Neural cell (in vitro differentiated cells): ENCODE data around the gene IPMK. TPM values are rescaled to one million over a fixed set of nuclear protein-coding genes. Genes with fewer than 3 reads are reported as not detected.

Source experiments
- H2AFZ ChIP-seq: fragments of 200-600, 300-800 bp; sonication (generic), shearing (Covaris generic); 2 replicates; pipeline ENCODE4 v1.6.0; 2014; ENCODE audit warnings: low read depth, mild to moderate bottlenecking, antibody characterized with exemption, low read length, moderate library complexity
- H3F3A ChIP-seq: fragments of 200-600 bp; shearing (Covaris generic); 2 replicates; pipeline ENCODE4 v1.6.1; 2016; ENCODE audit warnings: mild to moderate bottlenecking, moderate library complexity, mixed read lengths, antibody characterized with exemption, low read length; ENCODE audit not compliant: insufficient read depth, poor library complexity, severe bottlenecking
- H3K27ac ChIP-seq: fragments of 200-600, 300-800 bp; sonication (generic), shearing (Covaris generic); 2 replicates; pipeline ENCODE4 v1.5.1; 2014; ENCODE audit warnings: mild to moderate bottlenecking, low read length, moderate library complexity
- H3K27me3 ChIP-seq: fragments of 300-800, 200-600 bp; sonication (generic), shearing (Covaris generic); 2 replicates; pipeline ENCODE4 v1.6.0; 2014; ENCODE audit warnings: mild to moderate bottlenecking, low read depth, low read length, moderate library complexity; ENCODE audit not compliant: insufficient read depth
- H3K36me3 ChIP-seq: fragments of 300-800, 200-600 bp; sonication (generic), shearing (Covaris generic); 2 replicates; pipeline ENCODE4 v1.5.1; 2014; ENCODE audit warnings: mild to moderate bottlenecking, antibody characterized with exemption, low read length, moderate library complexity; ENCODE audit not compliant: insufficient read depth
- H3K4me2 ChIP-seq: fragments of 300-800, 200-600 bp; sonication (generic), shearing (Covaris generic); 2 replicates; pipeline ENCODE4 v1.6.0; 2014; ENCODE audit warnings: mild to moderate bottlenecking, low read length
- H3K4me3 ChIP-seq: fragments of 300-800, 200-600 bp; sonication (generic), shearing (Covaris generic); 2 replicates; pipeline ENCODE4 v1.5.1; 2014; ENCODE audit warnings: mild to moderate bottlenecking, low read length, moderate library complexity
- H3K79me2 ChIP-seq: fragments of 200-600 bp; shearing (Covaris generic); replicated peaks from 2 replicates; pipeline ENCODE4 v1.6.0; 2014; ENCODE audit warnings: mild to moderate bottlenecking, low read length, moderate library complexity; ENCODE audit not compliant: insufficient read depth
- H3K9ac ChIP-seq: fragments of 300-800, 200-600 bp; sonication (generic), shearing (Covaris generic); 2 replicates; pipeline ENCODE4 v1.6.1; 2016; ENCODE audit warnings: mild to moderate bottlenecking, low read length, mixed read lengths
- H3K9me2 ChIP-seq: fragments of 200-600 bp; shearing (Covaris generic); 2 replicates; pipeline ENCODE4 v1.6.1; 2016; ENCODE audit warnings: mild to moderate bottlenecking, low read length, mixed read lengths; ENCODE audit not compliant: insufficient read depth
- H3K9me3 ChIP-seq: fragments of 200-600, 300-800 bp; sonication (generic), shearing (Covaris generic); 2 replicates; pipeline ENCODE4 v1.6.1; 2016; ENCODE audit warnings: mild to moderate bottlenecking, mixed run types, low read length, moderate library complexity, mixed read lengths
- H4K20me1 ChIP-seq: fragments of 200-600 bp; shearing (Covaris generic); 2 replicates; pipeline ENCODE4 v1.6.1; 2016; ENCODE audit warnings: mild to moderate bottlenecking, mixed run types; ENCODE audit not compliant: insufficient read depth
- CTCF ChIP-seq: fragments of 450-650 bp; IDR thresholded peaks from 2 replicates; pipeline ENCODE4 v1.5.1; 2014; ENCODE audit warnings: antibody characterized with exemption, mild to moderate bottlenecking, moderate library complexity; ENCODE audit not compliant: poor library complexity, severe bottlenecking
- EP300 ChIP-seq: fragments of 450-650 bp; conservative IDR thresholded peaks from 2 replicates; pipeline ENCODE4 v1.6.1; 2014; ENCODE audit warnings: antibody characterized with exemption, mild to moderate bottlenecking, moderate library complexity; ENCODE audit not compliant: poor library complexity, severe bottlenecking
- EZH2 ChIP-seq: fragments of 200-600, 300-800 bp; shearing (Covaris generic), sonication (generic); IDR thresholded peaks from 2 replicates; pipeline ENCODE4 v1.6.1; 2014; ENCODE audit warnings: antibody characterized with exemption, low read length, borderline replicate concordance, mild to moderate bottlenecking; ENCODE audit not compliant: insufficient read depth, poor library complexity, severe bottlenecking
- MXI1 ChIP-seq: fragments of 450-650 bp; conservative IDR thresholded peaks from 2 replicates; pipeline ENCODE4 v1.6.1; 2014; ENCODE audit warnings: antibody characterized with exemption, mild to moderate bottlenecking; ENCODE audit not compliant: poor library complexity, severe bottlenecking
- POLR2AphosphoS5 ChIP-seq: IDR thresholded peaks from 2 replicates; pipeline ENCODE4 v1.6.1; 2012
- RAD21 ChIP-seq: fragments of 450-650 bp; conservative IDR thresholded peaks from 2 replicates; pipeline ENCODE4 v1.6.1; 2014; ENCODE audit warnings: antibody characterized with exemption, mild to moderate bottlenecking, moderate library complexity
- SMC3 ChIP-seq: fragments of 450-650 bp; conservative IDR thresholded peaks from 2 replicates; pipeline ENCODE4 v1.6.1; 2014; ENCODE audit warnings: antibody characterized with exemption, mild to moderate bottlenecking, moderate library complexity; ENCODE audit not compliant: poor library complexity
- TAF1 ChIP-seq: IDR thresholded peaks from 2 replicates; pipeline ENCODE4 v1.6.1; 2012; ENCODE audit warnings: low read depth
- polyA minus RNA-seq: library from RNA; depleted of rRNA, polyadenylated mRNA; stranded (reverse); fragments of >200 nt; gene quantifications from 2 replicates; pipeline ENCODE4 v1.2.3, GENCODE V29; 2014
- polyA plus RNA-seq: library from polyadenylated mRNA; depleted of rRNA; stranded (reverse); fragments of >200 nt; gene quantifications from 2 replicates; pipeline ENCODE4 v1.2.3, GENCODE V29; 2014
- TF ChIP-seq, protein P1 (sequence below): IDR thresholded peaks from 2 replicates; pipeline ENCODE4 v1.6.1; 2012; ENCODE audit warnings: borderline replicate concordance

IPMK gene
- 11.4 and 11.7 TPM in 2 replicates for polyA plus RNA-seq
- 37.0 and 39.5 TPM in 2 replicates for polyA minus RNA-seq

DNA sequence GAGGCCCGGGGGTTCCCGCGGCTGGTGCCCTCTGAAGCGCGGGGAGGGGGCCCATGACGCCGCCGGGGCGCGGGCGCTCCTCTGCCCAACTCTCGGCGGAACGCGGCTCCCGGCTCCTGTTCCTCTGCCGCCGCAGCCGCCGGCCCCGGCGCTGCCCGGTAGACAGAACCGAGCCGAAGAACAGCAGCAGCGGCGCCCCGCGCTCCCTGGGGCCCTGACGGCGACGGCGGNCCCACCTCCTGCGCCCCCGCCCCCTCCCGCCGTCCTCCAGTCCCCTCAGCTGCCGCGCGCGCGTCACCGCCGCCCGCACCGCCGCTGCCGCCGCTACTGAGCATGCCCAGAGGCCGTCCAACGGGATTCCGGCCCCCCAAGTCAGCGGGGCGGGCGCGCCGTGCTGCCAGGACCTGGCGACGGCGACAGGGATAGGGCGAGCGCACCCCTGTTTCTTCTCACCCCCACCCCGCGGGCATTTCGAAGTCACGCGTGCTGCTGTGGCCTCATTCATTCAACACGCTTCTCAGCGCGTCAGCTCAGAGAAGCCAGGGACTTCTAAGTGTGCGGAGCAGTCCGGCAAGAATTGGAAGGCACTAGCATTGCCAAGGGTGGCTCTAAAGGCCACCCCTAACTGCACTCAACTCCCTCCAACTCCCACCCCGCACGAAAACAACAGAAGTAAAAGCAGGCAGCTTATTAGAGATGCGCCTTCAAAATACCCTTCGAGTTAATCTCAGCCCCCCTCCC, at the start of gene IPMK:
Gene IPMK, minus strand, starts transcription at position 182 of the 741 bp plus-strand sequence. CDS start 283 bp downstream, outside the sequence.
- Histone ChIP-seq H3K9me2 (no peaks in the 10 kb centered on the region), H3K79me2 (peaks cover 46% of the 10 kb centered on the region), H3K27me3 (no peaks in the 10 kb centered on the region), H3K4me2 (peak within 1 kb of the TSS; percentile 84), H2AFZ (peak within 1 kb of the TSS; percentile 73), H3K4me3 (peak within 1 kb of the TSS; percentile 90), H4K20me1 (no peaks in the 10 kb centered on the region), H3K36me3 (no peaks in the 10 kb centered on the region), H3K9me3 (no peaks in the 10 kb centered on the region), H3K27ac (peak within 1 kb of the TSS; percentile 64), H3K9ac (peak within 1 kb of the TSS; percentile 80), H3F3A (no peaks in the 10 kb centered on the region)
- TF ChIP-seq, protein P1, sequence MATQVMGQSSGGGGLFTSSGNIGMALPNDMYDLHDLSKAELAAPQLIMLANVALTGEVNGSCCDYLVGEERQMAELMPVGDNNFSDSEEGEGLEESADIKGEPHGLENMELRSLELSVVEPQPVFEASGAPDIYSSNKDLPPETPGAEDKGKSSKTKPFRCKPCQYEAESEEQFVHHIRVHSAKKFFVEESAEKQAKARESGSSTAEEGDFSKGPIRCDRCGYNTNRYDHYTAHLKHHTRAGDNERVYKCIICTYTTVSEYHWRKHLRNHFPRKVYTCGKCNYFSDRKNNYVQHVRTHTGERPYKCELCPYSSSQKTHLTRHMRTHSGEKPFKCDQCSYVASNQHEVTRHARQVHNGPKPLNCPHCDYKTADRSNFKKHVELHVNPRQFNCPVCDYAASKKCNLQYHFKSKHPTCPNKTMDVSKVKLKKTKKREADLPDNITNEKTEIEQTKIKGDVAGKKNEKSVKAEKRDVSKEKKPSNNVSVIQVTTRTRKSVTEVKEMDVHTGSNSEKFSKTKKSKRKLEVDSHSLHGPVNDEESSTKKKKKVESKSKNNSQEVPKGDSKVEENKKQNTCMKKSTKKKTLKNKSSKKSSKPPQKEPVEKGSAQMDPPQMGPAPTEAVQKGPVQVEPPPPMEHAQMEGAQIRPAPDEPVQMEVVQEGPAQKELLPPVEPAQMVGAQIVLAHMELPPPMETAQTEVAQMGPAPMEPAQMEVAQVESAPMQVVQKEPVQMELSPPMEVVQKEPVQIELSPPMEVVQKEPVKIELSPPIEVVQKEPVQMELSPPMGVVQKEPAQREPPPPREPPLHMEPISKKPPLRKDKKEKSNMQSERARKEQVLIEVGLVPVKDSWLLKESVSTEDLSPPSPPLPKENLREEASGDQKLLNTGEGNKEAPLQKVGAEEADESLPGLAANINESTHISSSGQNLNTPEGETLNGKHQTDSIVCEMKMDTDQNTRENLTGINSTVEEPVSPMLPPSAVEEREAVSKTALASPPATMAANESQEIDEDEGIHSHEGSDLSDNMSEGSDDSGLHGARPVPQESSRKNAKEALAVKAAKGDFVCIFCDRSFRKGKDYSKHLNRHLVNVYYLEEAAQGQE = no peak
- TF ChIP-seq POLR2AphosphoS5 (peak; percentile 81), TAF1 (peak; percentile 25), MXI1 (peak; percentile 97)

GRCh38 chr10:58316874-58317273, 49.2 kb upstream of the IPMK start:
- H3K27ac ChIP-seq = no peak overlapping the region
- H3K9me2 ChIP-seq = no peaks in the 10 kb centered on the region
- H3K9me3 ChIP-seq = no peaks in the 10 kb centered on the region
- H3K79me2 ChIP-seq = no peaks in the 10 kb centered on the region
- TF ChIP-seq RAD21 (no peak), POLR2AphosphoS5 (no peak), CTCF (no peak), MXI1 (no peak), EZH2 (no peak), SMC3 (no peak), TAF1 (no peak), EP300 (no peak)
- TF ChIP-seq, protein P1 = no peak
- no peaks in the 10 kb centered on the region for H3K36me3 ChIP-seq
- H3K4me3 ChIP-seq = no peak overlapping the region
- no peak overlapping the region for H3K4me2 ChIP-seq
- no peaks in the 10 kb centered on the region for H3K27me3 ChIP-seq
- H4K20me1 ChIP-seq = no peaks in the 10 kb centered on the region
- H3K9ac ChIP-seq = no peak overlapping the region
- no peak overlapping the region for H2AFZ ChIP-seq
- no peaks in the 10 kb centered on the region for H3F3A ChIP-seq
